ENCODE data around the gene PLOD1. TPM values are rescaled to one million over a fixed set of nuclear protein-coding genes. Genes with fewer than 3 reads are reported as not detected.
"Not testable (repeated sequence)": the region's sequence is repeated elsewhere in the genome, so short reads cannot be mapped to it uniquely, and the experiment has no call there.

Gene PLOD1
- total RNA-seq, 2 donors from 2014 or later: 70.0 to 91.2 TPM

GRCh38 chr1:11930571-11931445 is 3.7 kb upstream of the PLOD1 start:
- no peak for DNase-seq (ENCODE audit: low spot score)
- intact Hi-C loops (cut with DNase I): no loop called here

GRCh38 chr1:11931845-11932244 is 2.7 kb upstream of the PLOD1 start:
- intact Hi-C loops (cut with DNase I): no loop called here
- no peak for DNase-seq (ENCODE audit: low spot score)

GRCh38 chr1:11935057-11935412 is 518 bp downstream of the PLOD1 start:
- DNase-seq (ENCODE audit: low spot score): no peak
- intact Hi-C loops (cut with DNase I): no loop called here

GRCh38 chr1:11935733-11936132 is 1.2 kb downstream of the PLOD1 start:
- intact Hi-C loops (cut with DNase I); DNase-seq (ENCODE audit: low spot score): not testable (repeated sequence)

GRCh38 chr1:11938722-11939526 is 4.4 kb downstream of the PLOD1 start:
- intact Hi-C loops (cut with DNase I): no loop called here
- DNase-seq (ENCODE audit: low spot score): no peak

- intact Hi-C loops (cut with DNase I): not testable (repeated sequence)
These were observed 5.3 kb downstream of the PLOD1 start for GRCh38 chr1:11939794-11940193.

GRCh38 chr1:11940260-11940921 is 5.9 kb downstream of the PLOD1 start:
- DNase-seq (ENCODE audit: low spot score): no peak
- intact Hi-C loops (cut with DNase I): no loop called here

More at GRCh38 chr1:11939794-11940193, 5.3 kb downstream of the PLOD1 start:
- DNase-seq (ENCODE audit: low spot score): not testable (repeated sequence)

- DNase-seq (ENCODE audit: low spot score): no peak
- intact Hi-C loops (cut with DNase I): no loop called here
These were observed 7.8 kb downstream of the PLOD1 start for GRCh38 chr1:11942280-11942679.

- no peak for DNase-seq (ENCODE audit: low spot score)
- intact Hi-C loops (cut with DNase I): no loop called here
These were observed 9.1 kb downstream of the PLOD1 start for GRCh38 chr1:11943619-11944018.

- intact Hi-C loops (cut with DNase I): no loop called here
These were observed 9.9 kb downstream of the PLOD1 start for GRCh38 chr1:11944358-11944931.

GRCh38 chr1:11946647-11947046 is 12.1 kb downstream of the PLOD1 start:
- no peak for DNase-seq (ENCODE audit: low spot score)
- intact Hi-C loops (cut with DNase I): no loop called here

More at GRCh38 chr1:11944358-11944931, 9.9 kb downstream of the PLOD1 start:
- no peak for DNase-seq (ENCODE audit: low spot score)

- no peak for DNase-seq (ENCODE audit: low spot score)
- intact Hi-C loops (cut with DNase I): no loop called here
These were observed 14.4 kb downstream of the PLOD1 start for GRCh38 chr1:11948822-11949458.

GRCh38 chr1:11951901-11952300 is 17.4 kb downstream of the PLOD1 start:
- DNase-seq (ENCODE audit: low spot score): no peak
- intact Hi-C loops (cut with DNase I): no loop called here

GRCh38 chr1:11952455-11953109 is 18.1 kb downstream of the PLOD1 start:
- DNase-seq (ENCODE audit: low spot score): no peak
- intact Hi-C loops (cut with DNase I): no loop called here

- intact Hi-C loops (cut with DNase I): no loop called here
- DNase-seq (ENCODE audit: low spot score): no peak
These were observed 20.7 kb downstream of the PLOD1 start for GRCh38 chr1:11955221-11955620.

GRCh38 chr1:11957398-11957797 is 22.9 kb downstream of the PLOD1 start:
- intact Hi-C loops (cut with DNase I): no loop called here

GRCh38 chr1:11957897-11958296 is 23.4 kb downstream of the PLOD1 start:
- intact Hi-C loops (cut with DNase I): no loop called here
- DNase-seq (ENCODE audit: low spot score): no peak

More at GRCh38 chr1:11957398-11957797, 22.9 kb downstream of the PLOD1 start:
- no peak for DNase-seq (ENCODE audit: low spot score)

- intact Hi-C loops (cut with DNase I): no loop called here
These were observed 25.8 kb downstream of the PLOD1 start for GRCh38 chr1:11960276-11960675.

GRCh38 chr1:11960715-11961114 is 26.2 kb downstream of the PLOD1 start:
- intact Hi-C loops (cut with DNase I): no loop called here

More at GRCh38 chr1:11960276-11960675, 25.8 kb downstream of the PLOD1 start:
- DNase-seq (ENCODE audit: low spot score): no peak

More at GRCh38 chr1:11960715-11961114, 26.2 kb downstream of the PLOD1 start:
- DNase-seq (ENCODE audit: low spot score): no peak
